HepG2 (cell line): ENCODE measurements around the gene CEP63. TPM values are rescaled to one million over a fixed set of nuclear protein-coding genes. Genes with fewer than 3 reads are reported as not detected.

ENCODE experiments used
- ATM ChIP-seq: fragments of 450-650 bp; IDR thresholded peaks from 2 replicates; pipeline ENCODE4 v1.7.1; 2017; ENCODE audit warnings: mild to moderate bottlenecking, borderline replicate concordance
- DDIT3 ChIP-seq: sonication (generic); formaldehyde crosslinking; IDR thresholded peaks from 2 replicates; pipeline ENCODE4 v1.4.0; 2020; ENCODE audit warnings: mild to moderate bottlenecking, missing genetic modification reagents
- FOXJ3 ChIP-seq: sonication (generic); formaldehyde crosslinking; IDR thresholded peaks from 2 replicates; pipeline ENCODE4 v1.4.0; 2020; ENCODE audit warnings: missing genetic modification reagents, mild to moderate bottlenecking, borderline replicate concordance
- FOXP1 ChIP-seq, 2 experiments: fragments of 450-650 bp in 1 of 2; IDR thresholded peaks; 2 replicates each; pipeline ENCODE4 v1.6.1; 2017 to 2018; ENCODE audit warnings: antibody characterized with exemption in 1 of 2
- HMGXB3 ChIP-seq: sonication (generic); formaldehyde crosslinking; IDR thresholded peaks from 2 replicates; pipeline ENCODE4 v1.4.0; 2020; ENCODE audit warnings: missing genetic modification reagents, borderline replicate concordance
- NFATC3 ChIP-seq: sonication (generic); formaldehyde crosslinking; IDR thresholded peaks from 2 replicates; pipeline ENCODE4 v1.5.1; 2020; ENCODE audit warnings: mild to moderate bottlenecking, missing genetic modification reagents
- SIX4 ChIP-seq: sonication (generic); formaldehyde crosslinking; IDR thresholded peaks from 2 replicates; pipeline ENCODE4 v1.4.0; 2020; ENCODE audit warnings: missing genetic modification reagents
- YEATS4 ChIP-seq: sonication (generic); formaldehyde crosslinking; IDR thresholded peaks from 2 replicates; pipeline ENCODE4 v1.4.0; 2020; ENCODE audit warnings: missing genetic modification reagents, borderline replicate concordance
- ZBTB20 ChIP-seq: sonication (generic); formaldehyde crosslinking; IDR thresholded peaks from 2 replicates; pipeline ENCODE4 v1.8.1; 2023; ENCODE audit warnings: missing genetic modification reagents, low read depth, mild to moderate bottlenecking, borderline replicate concordance
- ZBTB3 ChIP-seq: sonication (generic); formaldehyde crosslinking; IDR thresholded peaks from 2 replicates; pipeline ENCODE4 v1.4.0; 2020; ENCODE audit warnings: low read depth, mild to moderate bottlenecking, moderate library complexity, missing genetic modification reagents, borderline replicate concordance
- ZMYM4 ChIP-seq: sonication (generic); formaldehyde crosslinking; IDR thresholded peaks from 2 replicates; pipeline ENCODE4 v1.8.1; 2023; ENCODE audit warnings: mild to moderate bottlenecking, missing genetic modification reagents
- ZNF205 ChIP-seq: IDR thresholded peaks from 2 replicates; pipeline ENCODE4 v1.6.1; 2018; ENCODE audit warnings: missing biosample characterization, missing genetic modification reagents
- ZNF280D ChIP-seq: sonication (generic); formaldehyde crosslinking; IDR thresholded peaks from 2 replicates; pipeline ENCODE4 v1.5.1; 2020; ENCODE audit warnings: mild to moderate bottlenecking, missing genetic modification reagents
- ZNF598 ChIP-seq: sonication (generic); formaldehyde crosslinking; IDR thresholded peaks from 2 replicates; pipeline ENCODE4 v1.5.1; 2020; ENCODE audit warnings: mild to moderate bottlenecking, missing genetic modification reagents, borderline replicate concordance
- ZNF674 ChIP-seq: sonication (generic); formaldehyde crosslinking; IDR thresholded peaks from 2 replicates; pipeline ENCODE4 v1.5.0; 2020; ENCODE audit warnings: low read depth, mild to moderate bottlenecking, missing genetic modification reagents
- ZNF878 ChIP-seq: sonication (generic); formaldehyde crosslinking; IDR thresholded peaks from 2 replicates; pipeline ENCODE4 v1.8.1; 2023; ENCODE audit warnings: mild to moderate bottlenecking, missing genetic modification reagents, moderate library complexity
- ZSCAN20 ChIP-seq: sonication (generic); formaldehyde crosslinking; IDR thresholded peaks from 2 replicates; pipeline ENCODE4 v1.4.0; 2020; ENCODE audit warnings: missing genetic modification reagents, mild to moderate bottlenecking, borderline replicate concordance
- polyA plus RNA-seq, 8 experiments: library from polyadenylated mRNA; depleted of rRNA in 3 of 8; stranded (reverse) in 7 of 8; unstranded in 1 of 8; fragments of >200 nt; fragmentation: Illumina TruSeq in 4 of 8; extraction: Trizol in 4 of 8; gene quantifications; 2 replicates each; pipeline versions ENCODE4 v1.2.1 to v1.2.3, GENCODE V29; 2011 to 2016; ENCODE audit warnings: low read depth in 4 of 8, missing spikeins in 1 of 8, mixed read lengths in 1 of 8; ENCODE audit not compliant: insufficient read depth in 1 of 8
- total RNA-seq, 5 experiments: library from RNA; depleted of rRNA; stranded (reverse); fragments of >200 nt; fragmentation: Illumina TruSeq; extraction: Trizol; gene quantifications; 2 replicates each; pipeline ENCODE4 v1.2.3, GENCODE V29; 2016; ENCODE audit warnings: low read depth in 1 of 5

The CEP63 gene
- total and polyA plus RNA-seq, 2 of the 13 experiments (the other 11 are each of a cell fraction or from before 2014, with no cell fraction given), result 7.2 to 18.4 TPM

- TF ChIP-seq YEATS4 (CRISPR knock-in tag), result peak; percentile 66
- no peak for TF ChIP-seq ZNF674 (CRISPR knock-in tag)
- no peak for TF ChIP-seq ZBTB3 (CRISPR knock-in tag)
- peak; percentile 9; the same call in 1 of the 2 replicates for TF ChIP-seq ZNF878 (CRISPR knock-in tag)
- TF ChIP-seq ZNF598 (CRISPR knock-in tag), result peak; percentile 16; the same call in 1 of the 2 replicates
- peak; percentile 51; the same call in 1 of the 2 replicates for TF ChIP-seq ZNF205 (CRISPR knock-in tag)
- no peak for TF ChIP-seq FOXP1 (IDR thresholded peaks at IDR 0.05)
- no peak for TF ChIP-seq FOXP1 (CRISPR knock-in tag; IDR thresholded peaks at IDR 0.05)
- no peak for TF ChIP-seq NFATC3 (CRISPR knock-in tag)
- TF ChIP-seq ATM, result no peak
- TF ChIP-seq DDIT3 (CRISPR knock-in tag), result no peak
- TF ChIP-seq ZBTB20, result no peak
- peak; percentile 78 for TF ChIP-seq ZMYM4 (CRISPR knock-in tag)
- TF ChIP-seq ZNF280D (CRISPR knock-in tag), result peak; percentile 62; the same call in 1 of the 2 replicates
- TF ChIP-seq ZSCAN20, result no peak
- TF ChIP-seq SIX4 (CRISPR knock-in tag), result no peak; the same call in 1 of the 2 replicates
- 0 out of 2 replicates have a peak, but pooled peaks have one; percentile 13 for TF ChIP-seq HMGXB3
- no peak for TF ChIP-seq FOXJ3 (CRISPR knock-in tag)
Observed at GRCh38 chr3:134485718-134486576, at the start of gene CEP63, which contains the start of gene ANAPC13 (continued).
